Esophagus squamous epithelium (tissue), 5 donors: ENCODE results near the gene ELF2. TPM values are rescaled to one million over a fixed set of nuclear protein-coding genes. Genes with fewer than 3 reads are reported as not detected.

Source experiments
- DNase-seq: peaks from one replicate; lab custom pipeline; 2025; lab: John Stamatoyannopoulos, UW
- H3K27ac ChIP-seq, 4 donors: fragments of 200-600 bp; sonication (generic); one replicate each; pipeline ENCODE4 v1.5.1; 2016 to 2019; ENCODE audit warnings: mild to moderate bottlenecking in 1 of 4
- H3K27me3 ChIP-seq, 4 donors: fragments of 200-600 bp; sonication (generic); 1 replicate in 3 of 4; 2 replicates in 1 of 4; pipeline versions ENCODE4 v1.5.1 to v1.6.0; 2017 to 2021; ENCODE audit warnings: antibody characterized with exemption in 1 of 4
- H3K36me3 ChIP-seq, 3 donors: fragments of 200-600 bp; sonication (generic); one replicate each; pipeline ENCODE4 v1.5.1; 2016 to 2019
- H3K4me1 ChIP-seq, 3 donors: fragments of 200-600 bp; sonication (generic); one replicate each; pipeline ENCODE4 v1.5.1; 2017 to 2019
- H3K4me3 ChIP-seq, 4 donors: fragments of 200-600 bp; sonication (generic); 1 replicate in 3 of 4; 2 replicates in 1 of 4; pipeline ENCODE4 v1.5.1; 2016 to 2019; ENCODE audit warnings: mild to moderate bottlenecking in 2 of 4, moderate library complexity in 1 of 4
- H3K9me3 ChIP-seq, 3 donors: fragments of 200-600 bp; sonication (generic); one replicate each; pipeline ENCODE4 v1.5.1; 2016 to 2019
- POLR2A ChIP-seq, 4 donors: fragments of 450-650 bp; IDR thresholded peaks; one replicate each; pipeline ENCODE4 v1.6.1; 2017; ENCODE audit warnings: antibody characterized with exemption in 4 of 4, mild to moderate bottlenecking in 4 of 4, moderate library complexity in 3 of 4
- WGBS, 2 donors: methylation state at CpG; one replicate each; pipeline ENCODE4 v1.1.5; 2018; 5-methylcytosine and 5-hydroxymethylcytosine counted together
- intact Hi-C: fragments of 100-400 bp; cut with DNase I; formaldehyde crosslinking; loops from one replicate; pipeline ENCODE4 v1.15.0; 2022
- total RNA-seq, 4 donors: library from RNA; depleted of rRNA; stranded (reverse); fragments of >200 nt; gene quantifications; one replicate each; pipeline ENCODE4 v1.1.0, GENCODE V29; 2016
- TF ChIP-seq, protein P1 (sequence below), 6 experiments: fragments of 450-650 bp in 4 of 6; fragments of 200-600 bp in 2 of 6; sonication (generic) in 2 of 6; IDR thresholded peaks; one replicate each; pipeline ENCODE4 v1.5.1; 2016 to 2019; ENCODE audit warnings: antibody characterized with exemption in 6 of 6, mild to moderate bottlenecking in 4 of 6, moderate library complexity in 4 of 6
- donor health status: DM: yes; HTN: yes; CAD: no.

The ELF2 gene
- total RNA-seq, 4 donors from 2014 or later, result 17.6 to 47.3 (median 22.1) TPM

- WGBS, 2 donors, result 0% methylated on average over 8 of the region's 89 CpGs; no CpG with 5 or more reads in 1 of the 2 donors
- DNase-seq, result peak; percentile 23
- Histone ChIP-seq H3K27ac (peak overlapping the region; percentile 97 to 100 (median 98)), H3K4me3 (peak overlapping the region; percentile 81 to 96 (median 91)), H3K9me3 (no peaks in the 10 kb centered on the region), H3K27me3 (no peaks in the 10 kb centered on the region), H3K36me3 (no peaks in the 10 kb centered on the region), H3K4me1 (peaks cover 0 to 47% (median 13%) of the 10 kb centered on the region in 3 donors)
- intact Hi-C loops, result no loop called here
- TF ChIP-seq POLR2A (IDR thresholded peaks at IDR 0.05), result peak in 2 of 4 donors; percentile 41 to 61
- TF ChIP-seq, protein P1, sequence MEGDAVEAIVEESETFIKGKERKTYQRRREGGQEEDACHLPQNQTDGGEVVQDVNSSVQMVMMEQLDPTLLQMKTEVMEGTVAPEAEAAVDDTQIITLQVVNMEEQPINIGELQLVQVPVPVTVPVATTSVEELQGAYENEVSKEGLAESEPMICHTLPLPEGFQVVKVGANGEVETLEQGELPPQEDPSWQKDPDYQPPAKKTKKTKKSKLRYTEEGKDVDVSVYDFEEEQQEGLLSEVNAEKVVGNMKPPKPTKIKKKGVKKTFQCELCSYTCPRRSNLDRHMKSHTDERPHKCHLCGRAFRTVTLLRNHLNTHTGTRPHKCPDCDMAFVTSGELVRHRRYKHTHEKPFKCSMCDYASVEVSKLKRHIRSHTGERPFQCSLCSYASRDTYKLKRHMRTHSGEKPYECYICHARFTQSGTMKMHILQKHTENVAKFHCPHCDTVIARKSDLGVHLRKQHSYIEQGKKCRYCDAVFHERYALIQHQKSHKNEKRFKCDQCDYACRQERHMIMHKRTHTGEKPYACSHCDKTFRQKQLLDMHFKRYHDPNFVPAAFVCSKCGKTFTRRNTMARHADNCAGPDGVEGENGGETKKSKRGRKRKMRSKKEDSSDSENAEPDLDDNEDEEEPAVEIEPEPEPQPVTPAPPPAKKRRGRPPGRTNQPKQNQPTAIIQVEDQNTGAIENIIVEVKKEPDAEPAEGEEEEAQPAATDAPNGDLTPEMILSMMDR (IDR thresholded peaks at IDR 0.05), result no peak
Observed at GRCh38 chr4:139176302-139177048, 543 bp downstream of the ELF2 start.

DNA sequence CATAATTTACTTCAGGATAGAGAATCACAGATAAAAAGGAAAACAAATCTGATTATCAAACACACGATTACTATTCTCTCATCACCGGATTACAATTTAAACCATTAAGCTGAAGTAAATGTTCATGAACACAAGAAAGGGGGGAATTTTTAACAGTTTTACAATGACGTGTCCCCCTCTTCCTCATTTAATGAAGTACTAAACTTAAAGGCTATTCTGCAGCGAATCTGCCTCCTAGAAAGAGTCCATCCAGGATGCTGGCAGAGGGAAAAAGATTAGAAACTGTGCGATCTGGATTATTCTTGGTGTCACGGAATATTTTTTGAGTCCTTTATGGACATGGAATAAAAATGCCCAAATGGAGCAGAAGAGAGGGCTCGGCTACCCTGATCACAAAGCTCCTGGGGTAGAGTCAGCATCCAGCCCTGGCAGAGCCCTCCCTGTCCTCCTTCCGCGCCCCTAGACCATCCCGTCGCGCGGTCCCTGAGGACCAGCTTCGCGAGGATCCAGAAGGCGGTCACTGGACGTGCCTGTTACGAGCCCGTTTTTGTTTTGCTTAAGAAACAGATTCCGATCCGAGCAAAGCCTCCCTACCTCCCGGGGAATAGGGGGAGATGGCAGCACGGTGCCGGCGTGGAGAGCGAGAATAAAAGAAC is 1.2 kb downstream of the ELF2 start:
- intact Hi-C loops, result no loop called here
- no peaks in the 10 kb centered on the region for H3K27me3 ChIP-seq
- no peaks in the 10 kb centered on the region for H3K36me3 ChIP-seq
- no peak for DNase-seq
- H3K27ac ChIP-seq, result peak overlapping the region; percentile 97 to 100 (median 98)
- peak overlapping the region; percentile 81 to 96 (median 91) for H3K4me3 ChIP-seq
- 3 to 11% methylated on average over 7 to 15 of the region's 26 CpGs for WGBS, 2 donors
- H3K4me1 ChIP-seq, result peaks cover 0 to 54% (median 18%) of the 10 kb centered on the region in 3 donors
- TF ChIP-seq POLR2A (IDR thresholded peaks at IDR 0.05), result no peak
- TF ChIP-seq, protein P1 (IDR thresholded peaks at IDR 0.05), result no peak
- H3K9me3 ChIP-seq, result no peaks in the 10 kb centered on the region

GRCh38 chr4:139171876-139172691 is 4.9 kb downstream of the ELF2 start:
- no peaks in the 10 kb centered on the region for H3K9me3 ChIP-seq
- no peak overlapping the region for H3K4me3 ChIP-seq
- peaks cover 13 to 71% (median 26%) of the 10 kb centered on the region in 3 donors for H3K4me1 ChIP-seq
- H3K27me3 ChIP-seq, result no peaks in the 10 kb centered on the region
- DNase-seq, result no peak
- intact Hi-C loops, result no loop called here
- H3K36me3 ChIP-seq, result no peaks in the 10 kb centered on the region
- H3K27ac ChIP-seq, result no peak overlapping the region
- TF ChIP-seq, protein P1 (IDR thresholded peaks at IDR 0.05), result no peak
- TF ChIP-seq POLR2A (IDR thresholded peaks at IDR 0.05), result no peak
- WGBS, 2 donors, result 47 to 49% methylated on average over 7 of the region's 7 CpGs

GRCh38 chr4:139170932-139171331 is 6.1 kb downstream of the ELF2 start:
- intact Hi-C loops, result no loop called here
- 87 to 90% methylated on average over 5 of the region's 6 CpGs for WGBS, 2 donors
- Histone ChIP-seq H3K4me1 (peaks cover 13 to 79% (median 26%) of the 10 kb centered on the region in 3 donors), H3K27me3 (no peaks in the 10 kb centered on the region), H3K27ac (no peak overlapping the region), H3K9me3 (no peaks in the 10 kb centered on the region), H3K4me3 (no peak overlapping the region), H3K36me3 (no peaks in the 10 kb centered on the region)
- DNase-seq, result no peak
- TF ChIP-seq, protein P1 (IDR thresholded peaks at IDR 0.05), result no peak
- no peak for TF ChIP-seq POLR2A (IDR thresholded peaks at IDR 0.05)
